GM08714 (cell line): ENCODE results near the gene CASP1.

Source experiments
- H3K4me3 ChIP-seq: fragments of 200-500 bp; sonication (Bioruptor generic); 2 replicates; pipeline ENCODE4 v1.5.1; 2014; ENCODE audit warnings: mild to moderate bottlenecking, low read length, inconsistent platforms
- ZNF274 ChIP-seq: IDR thresholded peaks from 2 replicates; pipeline ENCODE4 v1.6.1; 2012; ENCODE audit warnings: mild to moderate bottlenecking, low read depth, low read length

Gene CASP1

GRCh38 chr11:105056446-105056845 lies 21.5 kb upstream of the CASP1 start:
- no peak overlapping the region for H3K4me3 ChIP-seq
- TF ChIP-seq ZNF274 = no peak

GRCh38 chr11:105054723-105055493 lies 20.0 kb upstream of the CASP1 start:
- no peak overlapping the region for H3K4me3 ChIP-seq
- no peak for TF ChIP-seq ZNF274

DNA sequence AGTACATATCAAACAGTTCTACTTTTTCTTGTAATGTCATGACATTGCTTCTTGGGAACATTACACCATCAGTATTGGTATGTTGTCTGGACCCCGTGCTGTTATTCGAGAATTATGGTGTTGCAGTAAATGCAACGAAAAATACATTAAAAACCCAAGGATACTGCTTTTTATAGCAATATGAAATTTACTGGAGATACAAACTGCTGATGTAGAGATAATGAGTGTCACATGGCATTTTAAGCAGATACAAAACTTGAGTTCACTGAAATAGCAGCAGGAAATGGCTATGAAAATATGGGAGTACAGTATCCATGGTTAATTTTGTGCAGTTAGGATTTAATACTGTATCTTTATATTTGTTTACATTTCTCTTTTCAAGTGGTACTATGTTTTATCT lies 17.5 kb upstream of the CASP1 start:
- no peak for TF ChIP-seq ZNF274
- no peak overlapping the region for H3K4me3 ChIP-seq

GRCh38 chr11:105051559-105051958 lies 16.6 kb upstream of the CASP1 start:
- H3K4me3 ChIP-seq = no peak overlapping the region
- no peak for TF ChIP-seq ZNF274

DNA sequence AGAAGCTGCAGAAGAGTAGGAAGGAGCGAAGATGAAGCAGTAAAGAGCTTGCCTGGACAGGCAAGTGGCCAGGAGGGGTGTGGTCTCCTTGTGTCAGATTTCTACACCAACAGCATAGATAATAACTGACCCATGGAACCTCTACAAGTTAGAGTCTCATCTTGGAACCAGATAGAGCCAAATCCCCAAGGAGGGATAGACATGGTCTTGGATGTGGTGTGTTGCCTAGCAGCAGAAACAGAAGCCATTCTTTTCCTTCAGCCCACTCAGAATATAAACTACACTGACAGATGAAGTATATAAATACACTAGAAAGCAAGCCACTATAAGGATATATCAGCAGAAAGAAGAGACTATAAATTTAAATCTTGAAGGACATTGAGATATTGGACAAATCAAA lies 14.5 kb upstream of the CASP1 start:
- H3K4me3 ChIP-seq = no peak overlapping the region
- no peak for TF ChIP-seq ZNF274

GRCh38 chr11:105046898-105047579 lies 12.1 kb upstream of the CASP1 start:
- TF ChIP-seq ZNF274 = no peak
- H3K4me3 ChIP-seq = no peak overlapping the region

GRCh38 chr11:105045676-105046296 lies 10.8 kb upstream of the CASP1 start:
- TF ChIP-seq ZNF274 = no peak
- H3K4me3 ChIP-seq = no peak overlapping the region

- peak within 1 kb of the TSS; percentile 92 for H3K4me3 ChIP-seq
Observed at GRCh38 chr11:105044557-105045524, 9.9 kb upstream of the CASP1 start, which contains the start of gene CARD16. CARD16 (minus strand) TSS chr11:105045335; CDS start chr11:105045297, 38 bp downstream.

DNA sequence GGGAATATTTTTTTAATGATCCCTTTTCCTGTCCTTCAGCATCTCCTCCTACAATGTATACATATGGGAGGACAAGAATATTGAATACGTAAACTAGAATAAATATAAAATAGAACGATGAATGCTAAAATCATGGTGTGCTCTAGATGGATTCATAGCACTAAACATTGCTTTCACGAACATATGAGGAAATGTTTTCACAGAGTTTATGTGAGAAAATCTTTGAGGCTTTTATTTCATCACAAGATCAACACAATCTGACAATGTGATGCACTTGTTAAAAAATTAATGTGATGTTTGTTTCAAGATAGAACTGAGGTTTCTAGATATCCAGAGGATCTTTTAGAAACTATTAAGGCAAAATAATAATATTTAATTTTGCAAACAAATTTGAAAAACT lies 7.2 kb upstream of the CASP1 start:
- H3K4me3 ChIP-seq = no peak overlapping the region
- TF ChIP-seq ZNF274 = no peak

GRCh38 chr11:105040703-105041102 lies 5.8 kb upstream of the CASP1 start:
- TF ChIP-seq ZNF274 = no peak
- no peak overlapping the region for H3K4me3 ChIP-seq

DNA sequence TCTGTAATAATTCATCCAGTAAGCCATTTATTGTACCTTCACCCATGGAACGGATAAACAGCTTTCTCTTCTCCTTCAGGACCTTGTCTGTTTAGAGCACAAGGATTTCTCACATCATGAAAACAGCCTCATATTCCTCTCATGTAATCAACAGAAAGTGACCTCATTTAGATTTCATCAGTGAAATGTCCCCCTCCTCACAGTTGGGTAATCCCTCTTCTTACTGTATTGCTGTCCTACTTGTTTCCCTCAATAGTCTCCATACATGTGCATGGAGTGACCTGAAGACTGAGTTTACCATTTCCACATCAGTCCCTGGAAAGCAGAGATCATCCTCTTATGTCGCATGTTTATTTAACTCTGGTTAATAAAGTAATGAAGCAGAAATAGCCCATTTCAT lies 556 bp downstream of the CASP1 start:
- peak overlapping the region; percentile 95 for H3K4me3 ChIP-seq

GRCh38 chr11:105033781-105034180 lies 1.2 kb downstream of the CASP1 start:
- no peak overlapping the region for H3K4me3 ChIP-seq
- no peak for TF ChIP-seq ZNF274

DNA sequence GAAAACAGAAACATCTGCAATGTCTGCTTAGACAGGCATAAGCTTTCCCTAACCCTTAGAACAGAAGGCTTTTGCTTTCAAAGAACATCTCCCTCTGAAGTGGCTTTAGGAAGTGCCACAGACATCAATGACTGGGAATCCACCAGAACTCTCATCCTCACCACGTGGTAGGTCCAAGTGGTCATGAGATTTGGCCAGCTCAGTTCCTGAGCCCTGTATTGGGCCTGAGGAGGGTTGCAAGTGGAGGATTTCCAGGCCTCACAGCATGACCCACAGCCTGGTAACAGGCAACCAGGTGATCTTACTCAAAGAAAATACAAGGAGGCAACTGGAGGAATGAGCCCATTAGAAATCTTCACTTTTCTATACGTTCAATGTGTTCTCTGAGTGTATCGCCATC lies 1.6 kb downstream of the CASP1 start:
- TF ChIP-seq ZNF274 = no peak
- peak overlapping the region; percentile 53; the same call in 1 of the 2 replicates for H3K4me3 ChIP-seq

DNA sequence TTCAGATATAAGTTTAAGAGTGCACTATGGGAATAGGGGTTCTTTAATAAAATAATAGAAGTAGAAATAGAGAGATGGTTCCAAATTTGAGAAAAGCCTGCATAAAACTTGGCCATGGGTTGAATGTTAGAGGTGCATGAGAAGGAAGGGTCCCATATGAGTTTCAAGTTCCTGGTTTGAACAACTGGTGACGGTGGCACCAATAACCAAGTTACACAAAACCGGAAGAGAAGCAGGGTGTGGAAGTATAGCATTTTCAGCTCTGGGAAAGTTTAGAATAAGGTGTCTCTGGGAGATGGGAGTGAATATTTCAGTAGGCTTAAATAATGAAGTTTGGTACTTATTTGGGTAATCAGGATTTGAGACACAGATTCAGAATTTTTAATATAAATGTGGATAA lies 2.4 kb downstream of the CASP1 start:
- TF ChIP-seq ZNF274 = no peak
- H3K4me3 ChIP-seq = no peak overlapping the region
